ENCODE data around the gene LPP. TPM values are rescaled to one million over a fixed set of nuclear protein-coding genes. Genes with fewer than 3 reads are reported as not detected.
A peak's percentile ranks its signal among the peaks of the same experiment; 100 is the strongest.

LPP gene
- total and polyA plus RNA-seq, 2 of the 4 experiments (the other 2 are of a cell fraction) = 16.0 to 130 TPM

DNA sequence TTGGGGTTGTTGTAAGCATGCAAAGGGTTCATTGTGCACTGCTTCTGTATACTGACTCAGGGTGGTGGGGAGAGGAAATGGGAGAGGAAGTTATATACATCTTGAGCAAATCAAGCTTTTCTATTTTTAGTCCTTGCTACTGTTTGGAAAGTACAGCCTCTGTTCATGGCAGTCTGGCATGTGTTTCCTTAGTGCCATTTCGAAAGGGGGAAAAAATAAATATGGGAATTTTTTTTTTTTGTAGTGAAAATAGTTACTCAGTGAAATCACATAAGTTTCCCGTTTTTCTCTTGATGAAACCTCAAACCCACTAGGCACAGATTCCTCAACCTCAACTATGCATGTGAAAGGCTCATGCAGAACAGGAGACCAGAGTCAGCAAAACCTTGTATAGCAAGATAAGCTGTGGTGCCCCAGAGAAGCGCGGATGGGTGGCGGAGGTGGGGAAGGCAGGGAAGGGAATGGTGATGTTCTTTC, 353.3 kb downstream of the LPP start (continued):
- TF ChIP-seq CEBPB (IDR thresholded peaks at IDR 0.05; ENCODE audit: low read depth, low read length) = peak; percentile 61

DNA sequence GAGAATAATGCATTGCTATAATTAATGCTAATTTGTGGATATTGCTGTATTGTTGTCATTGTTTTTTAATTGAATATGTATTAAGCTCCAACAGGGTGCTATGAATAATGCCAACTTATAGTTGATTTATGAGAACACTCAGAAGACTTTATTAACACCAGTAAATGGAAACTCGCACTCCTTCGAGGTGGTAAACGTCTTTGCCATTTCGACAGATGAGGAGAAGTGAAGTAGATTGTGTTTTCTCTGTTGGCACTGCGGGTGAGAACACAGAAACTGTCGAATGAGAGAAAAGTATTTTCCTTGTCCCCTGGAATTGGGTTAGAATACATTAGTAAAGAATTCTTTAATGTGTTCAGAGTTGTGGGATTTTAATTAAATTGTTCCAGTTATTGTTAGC, 354.5 kb downstream of the LPP start:
- H2BK120ac ChIP-seq (ENCODE audit: low read depth, low read length) = peak overlapping the region; percentile 76; the same call in 1 of the 2 replicates
- H3K9me1 ChIP-seq (ENCODE audit: insufficient read depth, low read length) = peaks cover 8% of the 10 kb centered on the region
- no peak overlapping the region; the same call in 1 of the 2 replicates for H3K18ac ChIP-seq (ENCODE audit: low read depth, low read length)
- no peak overlapping the region for H3K9ac ChIP-seq (ENCODE audit: low read depth, low read length)
- H3K4me3 ChIP-seq (ENCODE audit: insufficient read depth, low read depth, low read length) = no peak overlapping the region
- H2AK5ac ChIP-seq (ENCODE audit: low read depth, low read length) = peak overlapping the region; percentile 27; the same call in 1 of the 2 replicates
- in situ Hi-C loops (cut with MboI; ENCODE audit: low sequenced_read_pairs) (loop anchor here (10.0 kb wide), 1 partner anchor 446 kb away; no protein-coding TSS in a partner anchor), intact Hi-C loops (cut with micrococcal nuclease) (loop anchor here (5.0 kb wide), 2 partner anchors 236 to 444 kb away; no protein-coding TSS in a partner anchor), dilution Hi-C loops (cut with HindIII; ENCODE audit: low sequenced_read_pairs, unreplicated experiment) (no loop called here)
- H3K4ac ChIP-seq (ENCODE audit: low read depth, low read length) = 0 out of 2 replicates have a peak overlapping the region, but pooled peaks have one; percentile 1
- peak overlapping the region; percentile 20 for H3K14ac ChIP-seq (replicated peaks; ENCODE audit: low read depth, low read length)
- H3K36me3 ChIP-seq (ENCODE audit: control insufficient read depth, insufficient read depth, low read length) = no peaks in the 10 kb centered on the region
- H3K4me2 ChIP-seq (ENCODE audit: low read depth, low read length) = no peak overlapping the region
- H2BK5ac ChIP-seq (ENCODE audit: low read depth, low read length, poor library complexity, severe bottlenecking) = no peak overlapping the region
- no peak overlapping the region for H3K56ac ChIP-seq (ENCODE audit: extremely low read depth, insufficient read depth, low read length)
- no peak overlapping the region for H2AK9ac ChIP-seq (replicated peaks; ENCODE audit: low read depth, low read length, poor library complexity)
- H2BK20ac ChIP-seq (ENCODE audit: low read depth, low read length) = peak overlapping the region; percentile 45; the same call in 1 of the 2 replicates
- no TSS peak for BruUV-seq (replicated peaks)
- ATAC-seq (ENCODE audit: low read depth) = no peak
- peak overlapping the region; percentile 16; the same call in 1 of the 2 replicates for H3K23ac ChIP-seq (ENCODE audit: low read depth, low read length)
- H4K91ac ChIP-seq (ENCODE audit: insufficient read depth, low read depth, low read length) = peak overlapping the region; percentile 2; the same call in 1 of the 2 replicates
- peaks cover 34 to 67% of the 10 kb centered on the region in 2 experiments for H3K79me1 ChIP-seq (ENCODE audit: low read depth in 1 of 2, low read length in 2 of 2)
- peaks cover 20% of the 10 kb centered on the region for H4K20me1 ChIP-seq (ENCODE audit: insufficient read depth, low read length)
- ChIA-PET POLR2A (ENCODE audit: unreplicated experiment) (no interaction called here), CTCF (interaction anchor here (0.7 kb wide), 1 partner anchor 446 kb away, joined by 3 read pairs; no protein-coding TSS in a partner anchor)
- no peaks in the 10 kb centered on the region for H3K9me3 ChIP-seq (ENCODE audit: control insufficient read depth, insufficient read depth, low read length)
- peaks cover 11% of the 10 kb centered on the region for H3K4me1 ChIP-seq (ENCODE audit: control insufficient read depth, insufficient read depth, low read length)
- DNase-seq = no peak
- H4K5ac ChIP-seq (ENCODE audit: low read depth, low read length) = no peak overlapping the region
- no peak overlapping the region for H3K27ac ChIP-seq (ENCODE audit: insufficient read depth, low read length)
- WGBS, 2 experiments (ENCODE audit: extremely low coverage in 2 of 2, insufficient read length in 1 of 2) = 100% methylated on average over 4 of the region's 6 CpGs; no CpG with 5 or more reads in 1 of the 2 experiments
- no peaks in the 10 kb centered on the region for H3K27me3 ChIP-seq (ENCODE audit: control insufficient read depth, insufficient read depth, low read length)
- no peak overlapping the region for H2AFZ ChIP-seq (replicated peaks; ENCODE audit: low read length, poor library complexity)
- peak overlapping the region; percentile 81; the same call in 2 of the 3 replicates for H2BK15ac ChIP-seq (ENCODE audit: low read depth, low read length)
- no peak overlapping the region for H4K8ac ChIP-seq (ENCODE audit: low read depth in 2 of 2, low read length in 2 of 2)
- no peak for TF ChIP-seq MAZ (IDR thresholded peaks at IDR 0.05; ENCODE audit: borderline replicate concordance, low read depth, low read length)
- TF ChIP-seq CHD1 (IDR thresholded peaks at IDR 0.05; ENCODE audit: low read depth, low read length) = no peak
- no peak for TF ChIP-seq BHLHE40 (IDR thresholded peaks at IDR 0.05; ENCODE audit: low read depth, low read length)
- TF ChIP-seq RAD21 (IDR thresholded peaks at IDR 0.05; ENCODE audit: low read length) = no peak
- no peak for TF ChIP-seq MXI1 (IDR thresholded peaks at IDR 0.05; ENCODE audit: borderline replicate concordance, low read depth, low read length)
- TF ChIP-seq, protein P1, sequence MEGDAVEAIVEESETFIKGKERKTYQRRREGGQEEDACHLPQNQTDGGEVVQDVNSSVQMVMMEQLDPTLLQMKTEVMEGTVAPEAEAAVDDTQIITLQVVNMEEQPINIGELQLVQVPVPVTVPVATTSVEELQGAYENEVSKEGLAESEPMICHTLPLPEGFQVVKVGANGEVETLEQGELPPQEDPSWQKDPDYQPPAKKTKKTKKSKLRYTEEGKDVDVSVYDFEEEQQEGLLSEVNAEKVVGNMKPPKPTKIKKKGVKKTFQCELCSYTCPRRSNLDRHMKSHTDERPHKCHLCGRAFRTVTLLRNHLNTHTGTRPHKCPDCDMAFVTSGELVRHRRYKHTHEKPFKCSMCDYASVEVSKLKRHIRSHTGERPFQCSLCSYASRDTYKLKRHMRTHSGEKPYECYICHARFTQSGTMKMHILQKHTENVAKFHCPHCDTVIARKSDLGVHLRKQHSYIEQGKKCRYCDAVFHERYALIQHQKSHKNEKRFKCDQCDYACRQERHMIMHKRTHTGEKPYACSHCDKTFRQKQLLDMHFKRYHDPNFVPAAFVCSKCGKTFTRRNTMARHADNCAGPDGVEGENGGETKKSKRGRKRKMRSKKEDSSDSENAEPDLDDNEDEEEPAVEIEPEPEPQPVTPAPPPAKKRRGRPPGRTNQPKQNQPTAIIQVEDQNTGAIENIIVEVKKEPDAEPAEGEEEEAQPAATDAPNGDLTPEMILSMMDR (conservative IDR thresholded peaks at IDR 0.05; ENCODE audit: low read depth, low read length) = no peak
- no peak for TF ChIP-seq CEBPB (IDR thresholded peaks at IDR 0.05; ENCODE audit: low read depth, low read length)
- TF ChIP-seq FOS (IDR thresholded peaks at IDR 0.05; ENCODE audit: low read depth, low read length) = no peak
- TF ChIP-seq RCOR1 (IDR thresholded peaks at IDR 0.05; ENCODE audit: insufficient replicate concordance, low read length) = no peak
- TF ChIP-seq, protein P2, sequence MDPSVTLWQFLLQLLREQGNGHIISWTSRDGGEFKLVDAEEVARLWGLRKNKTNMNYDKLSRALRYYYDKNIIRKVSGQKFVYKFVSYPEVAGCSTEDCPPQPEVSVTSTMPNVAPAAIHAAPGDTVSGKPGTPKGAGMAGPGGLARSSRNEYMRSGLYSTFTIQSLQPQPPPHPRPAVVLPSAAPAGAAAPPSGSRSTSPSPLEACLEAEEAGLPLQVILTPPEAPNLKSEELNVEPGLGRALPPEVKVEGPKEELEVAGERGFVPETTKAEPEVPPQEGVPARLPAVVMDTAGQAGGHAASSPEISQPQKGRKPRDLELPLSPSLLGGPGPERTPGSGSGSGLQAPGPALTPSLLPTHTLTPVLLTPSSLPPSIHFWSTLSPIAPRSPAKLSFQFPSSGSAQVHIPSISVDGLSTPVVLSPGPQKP (IDR thresholded peaks at IDR 0.05; ENCODE audit: borderline replicate concordance, low read depth, low read length) = no peak
- no peak for TF ChIP-seq POLR2A (IDR thresholded peaks at IDR 0.05; ENCODE audit: low read depth, low read length)
- TF ChIP-seq, protein P3, sequence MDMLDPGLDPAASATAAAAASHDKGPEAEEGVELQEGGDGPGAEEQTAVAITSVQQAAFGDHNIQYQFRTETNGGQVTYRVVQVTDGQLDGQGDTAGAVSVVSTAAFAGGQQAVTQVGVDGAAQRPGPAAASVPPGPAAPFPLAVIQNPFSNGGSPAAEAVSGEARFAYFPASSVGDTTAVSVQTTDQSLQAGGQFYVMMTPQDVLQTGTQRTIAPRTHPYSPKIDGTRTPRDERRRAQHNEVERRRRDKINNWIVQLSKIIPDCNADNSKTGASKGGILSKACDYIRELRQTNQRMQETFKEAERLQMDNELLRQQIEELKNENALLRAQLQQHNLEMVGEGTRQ (IDR thresholded peaks at IDR 0.05; ENCODE audit: low read depth, low read length) = no peak
- no peak for TF ChIP-seq MAFK (IDR thresholded peaks at IDR 0.05; ENCODE audit: low read depth, low read length)
